K562 (cell line): ENCODE results near the gene ALKBH3. TPM values are rescaled to one million over a fixed set of nuclear protein-coding genes. Genes with fewer than 3 reads are reported as not detected.
A peak's percentile ranks its signal among the peaks of the same experiment; 100 is the strongest.

Source experiments
- ATF1 ChIP-seq, 2 experiments: fragments of 450-650 bp in 1 of 2; IDR thresholded peaks; 2 replicates each; pipeline ENCODE4 v1.6.1; 2016; ENCODE audit warnings: missing compliant biosample characterization in 1 of 2, missing genetic modification characterization in 1 of 2
- BRD4 ChIP-seq: fragments of 200-600 bp; sonication (generic); IDR thresholded peaks from 2 replicates; pipeline ENCODE4 v1.6.1; 2017; ENCODE audit warnings: inconsistent platforms
- CSDE1 ChIP-seq, 2 experiments: fragments of 450-650 bp; IDR thresholded peaks; 2 replicates each; pipeline ENCODE4 v1.6.1; 2016; ENCODE audit warnings: mild to moderate bottlenecking in 1 of 2
- FOXK2 ChIP-seq, 2 experiments: fragments of 450-650 bp; IDR thresholded peaks in 1 of 2; conservative IDR thresholded peaks in 1 of 2; 2 replicates each; pipeline ENCODE4 v1.6.1; 2016; ENCODE audit warnings: low read depth in 2 of 2, mild to moderate bottlenecking in 1 of 2
- GATAD2B ChIP-seq: fragments of 450-650 bp; IDR thresholded peaks from 2 replicates; pipeline ENCODE4 v1.6.1; 2017; ENCODE audit warnings: mild to moderate bottlenecking, borderline replicate concordance
- HMBOX1 ChIP-seq: sonication (generic); IDR thresholded peaks from 2 replicates; pipeline ENCODE4 v1.6.1; 2016
- HMGN3 ChIP-seq: IDR thresholded peaks from 2 replicates; pipeline ENCODE4 v1.6.1; 2011; ENCODE audit warnings: borderline replicate concordance, low read depth, mild to moderate bottlenecking, mixed read lengths, low read length; ENCODE audit not compliant: insufficient read length; ENCODE audit errors: extremely low read depth
- IFI16 ChIP-seq: fragments of 250-450 bp; sonication (Bioruptor Pico); IDR thresholded peaks from 2 replicates; pipeline ENCODE4 v2.1.2; 2022; ENCODE audit warnings: mild to moderate bottlenecking, inconsistent platforms
- NCOR1 ChIP-seq: fragments of 450-650 bp; IDR thresholded peaks from 2 replicates; pipeline ENCODE4 v1.6.1; 2016; ENCODE audit warnings: mild to moderate bottlenecking, moderate library complexity
- NFXL1 ChIP-seq: fragments of 450-650 bp; formaldehyde crosslinking; IDR thresholded peaks from 2 replicates; pipeline ENCODE4 v1.4.0; 2021; ENCODE audit warnings: mild to moderate bottlenecking
- REST ChIP-seq, 2 experiments: fragments of 450-650 bp; formaldehyde crosslinking in 1 of 2; IDR thresholded peaks; 2 replicates each; pipeline versions ENCODE4 v1.4.0 to v1.6.1; 2014 to 2020; ENCODE audit warnings: mild to moderate bottlenecking in 2 of 2, borderline replicate concordance in 1 of 2, low read depth in 1 of 2
- RFX5 ChIP-seq: IDR thresholded peaks from 2 replicates; pipeline ENCODE4 v1.6.1; 2011; ENCODE audit warnings: low read depth, mild to moderate bottlenecking, improper control_type of control experiment, low read length
- SAFB2 ChIP-seq: fragments of 200-400 bp; formaldehyde crosslinking; IDR thresholded peaks from 2 replicates; pipeline ENCODE4 v1.6.1; 2018; ENCODE audit warnings: borderline replicate concordance, low read length, low read depth, moderate library complexity; ENCODE audit not compliant: severe bottlenecking
- ZBTB2 ChIP-seq: fragments of 450-650 bp; IDR thresholded peaks from 2 replicates; pipeline ENCODE4 v1.6.1; 2016; ENCODE audit warnings: antibody characterized with exemption
- ZNF184 ChIP-seq: sonication (generic); formaldehyde crosslinking; IDR thresholded peaks from 2 replicates; pipeline ENCODE4 v1.5.0; 2020; ENCODE audit warnings: missing genetic modification reagents
- ZNF583 ChIP-seq: fragments of 250-450 bp; sonication (Bioruptor Pico); IDR thresholded peaks from 2 replicates; pipeline ENCODE4 v1.4.0; 2020
- ZNF785 ChIP-seq: fragments of 250-450 bp; sonication (Bioruptor Pico); IDR thresholded peaks from 2 replicates; pipeline ENCODE4 v1.4.0; 2020; ENCODE audit warnings: mild to moderate bottlenecking
- ZNF79 ChIP-seq: fragments of 250-450 bp; sonication (Bioruptor Pico); IDR thresholded peaks from 2 replicates; pipeline ENCODE4 v1.4.0; 2020; ENCODE audit warnings: low read depth, mild to moderate bottlenecking, moderate library complexity
- polyA plus RNA-seq, 8 experiments: library from polyadenylated mRNA; depleted of rRNA in 4 of 8; stranded (reverse) in 5 of 8; unstranded in 3 of 8; fragments of >200 nt; fragmentation: Nextera tagmentation in 2 of 8; fragmentation: Illumina TruSeq in 1 of 8; extraction: Ambion mirVana in 2 of 8; extraction: Trizol in 1 of 8; gene quantifications; 2 replicates each; pipeline versions ENCODE4 v1.2.1 to v1.2.3, GENCODE V29; 2011 to 2014; ENCODE audit warnings: inconsistent platforms in 1 of 8, missing spikeins in 1 of 8
- total RNA-seq, 7 experiments: library from RNA; depleted of rRNA in 6 of 7; stranded (reverse); fragments of >200 nt in 6 of 7; fragmentation: Illumina TruSeq in 2 of 7; extraction: Trizol in 2 of 7; gene quantifications; 2 replicates each; pipeline versions ENCODE4 v1.2.1 to v1.2.3, GENCODE V29; 2011 to 2021; ENCODE audit warnings: low replicate concordance in 1 of 7

ALKBH3 gene
- total and polyA plus RNA-seq, 9 of the 15 experiments (the other 6 are each of a cell fraction or from before 2014, with no cell fraction given), result 16.0 to 49.9 (median 36.5) TPM

GRCh38 chr11:43880640-43881159 is at the start of gene ALKBH3 (continued):
- TF ChIP-seq SAFB2 (no peak), ZBTB2 (peak; percentile 96), CSDE1 (IDR thresholded peaks at IDR 0.05) (no peak), FOXK2 (conservative IDR thresholded peaks at IDR 0.05 in 1 of 2, IDR thresholded peaks at IDR 0.05 in 1 of 2; ENCODE audit: low read depth in 2 of 2) (peak; percentile 34 to 37; a peak in 1 of 4 replicates), ZNF583 (CRISPR knock-in tag) (peak; percentile 43; the same call in 1 of the 2 replicates), HMGN3 (no peak), NCOR1 (no peak), GATAD2B (no peak), ZNF79 (CRISPR knock-in tag) (no peak), NFXL1 (CRISPR knock-in tag) (no peak), IFI16 (CRISPR knock-in tag) (no peak), REST (IDR thresholded peaks at IDR 0.05; ENCODE audit: borderline replicate concordance) (no peak), REST (CRISPR knock-in tag; IDR thresholded peaks at IDR 0.05; ENCODE audit: low read depth) (0 out of 2 replicates have a peak, but pooled peaks have one; percentile 45), ZNF184 (no peak), RFX5 (no peak), ZNF785 (CRISPR knock-in tag) (no peak), HMBOX1 (no peak), ATF1 (CRISPR knock-in tag; IDR thresholded peaks at IDR 0.05) (peak; percentile 49; the same call in 1 of the 2 replicates), ATF1 (tag; IDR thresholded peaks at IDR 0.05) (peak; percentile 94), BRD4 (peak; percentile 51; the same call in 1 of the 2 replicates)
